GM21576 (cell line): ENCODE measurements around the gene DHRS2.
A peak's percentile ranks its signal among the peaks of the same experiment; 100 is the strongest.
"Not testable (repeated sequence)": the region's sequence is repeated elsewhere in the genome, so short reads cannot be mapped to it uniquely, and the experiment has no call there.

Source experiments
- ATAC-seq: cut with Tn5 transposase; IDR thresholded peaks from one replicate; pipeline ENCODE4 v1.9.1; 2021; ENCODE audit warnings: mild to moderate bottlenecking, moderate library complexity; ENCODE audit not compliant: unreplicated experiment

Gene DHRS2

GRCh38 chr14:23631702-23632460 is 4.3 kb upstream of the DHRS2 start:
- peak; percentile 58 for ATAC-seq

DNA sequence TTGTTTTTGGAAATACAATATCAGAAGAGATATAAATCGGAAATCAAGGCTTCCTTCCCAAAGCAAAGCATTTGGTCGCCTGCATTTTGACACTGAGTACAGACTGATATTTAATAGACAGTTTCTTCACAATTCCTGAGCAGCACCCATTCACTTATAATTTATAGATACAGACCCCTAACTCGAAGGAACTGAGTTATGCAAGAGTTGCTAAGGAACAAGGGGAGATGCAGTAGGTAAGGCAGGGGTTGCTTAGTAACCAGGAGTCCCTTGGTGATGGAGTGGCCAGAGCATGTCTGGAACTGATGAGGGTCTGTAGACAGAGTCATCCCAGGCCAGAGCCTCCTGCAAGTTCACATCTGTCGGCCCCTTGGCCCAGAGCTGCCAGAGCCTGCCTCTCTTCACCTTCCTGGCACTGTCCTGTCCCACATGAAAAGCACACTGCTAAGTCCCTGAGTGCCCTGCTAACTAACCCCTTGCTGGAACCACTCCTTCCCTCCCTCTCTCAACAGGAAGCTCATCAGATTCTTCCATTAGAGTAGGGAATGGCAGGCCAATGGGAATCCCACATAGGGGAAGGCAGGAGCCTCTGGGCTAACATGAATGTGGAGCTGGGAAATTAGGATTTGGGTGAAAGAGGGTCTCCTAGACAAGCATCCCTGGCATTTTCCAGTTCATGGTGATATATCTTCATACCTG is 3.6 kb upstream of the DHRS2 start:
- ATAC-seq: peak; percentile 11

- ATAC-seq: no peak
Measured at GRCh38 chr14:23633160-23633701, 2.9 kb upstream of the DHRS2 start.

DNA sequence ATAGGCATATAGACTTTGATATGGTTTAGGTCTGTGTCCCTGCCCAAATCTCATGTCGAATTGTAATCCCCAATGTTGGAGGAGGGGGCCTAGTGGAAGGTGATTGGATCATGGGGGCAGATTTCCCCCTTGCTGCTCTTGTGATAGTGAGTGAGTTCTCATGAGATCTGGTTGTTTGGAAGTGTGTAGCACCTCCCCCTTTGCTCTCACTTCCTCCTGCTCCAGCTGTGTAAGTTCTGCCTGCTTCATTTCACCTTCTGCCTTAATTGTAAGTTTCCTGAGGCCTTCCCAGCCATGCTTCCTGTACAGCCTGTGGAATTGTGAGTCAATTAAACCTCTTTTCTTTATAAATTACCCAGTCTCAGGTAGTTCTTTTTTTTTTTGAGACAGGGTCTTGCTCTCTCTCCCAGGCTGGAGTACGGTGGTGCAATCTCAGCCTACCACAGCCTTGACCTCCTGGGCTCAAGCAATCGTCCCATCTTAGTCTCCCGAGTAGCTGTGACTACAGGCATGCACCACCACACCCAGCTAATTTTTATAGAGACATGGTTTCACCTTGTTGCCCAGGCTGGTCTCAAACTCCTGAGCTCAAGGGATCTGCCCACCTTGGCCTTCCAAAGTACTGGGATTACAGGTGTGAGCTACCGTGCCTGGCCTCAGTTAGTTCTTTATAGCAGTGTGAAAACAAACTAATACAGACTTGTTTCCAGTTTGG is 1.3 kb upstream of the DHRS2 start:
- ATAC-seq: not testable (repeated sequence)

DNA sequence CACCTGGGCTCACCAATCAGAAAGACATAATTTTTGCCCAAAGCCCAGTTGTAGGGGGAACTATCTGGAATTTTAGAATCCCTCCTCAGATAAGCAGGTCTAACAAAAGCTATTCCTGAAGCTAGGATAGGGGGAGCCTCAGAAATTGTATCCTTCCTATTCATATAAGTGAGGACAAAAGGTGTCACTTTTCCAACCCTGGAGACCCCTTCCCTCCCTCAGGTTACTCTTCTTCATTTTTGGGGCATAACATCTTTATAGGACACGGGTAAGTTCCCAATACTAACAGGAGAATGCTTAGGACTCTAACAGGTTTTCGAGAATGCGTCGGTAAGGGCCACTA is 1.1 kb downstream of the DHRS2 start:
- ATAC-seq: not testable (repeated sequence)

- ATAC-seq: not testable (repeated sequence)
Measured at GRCh38 chr14:23637655-23638413, 1.7 kb downstream of the DHRS2 start.

- no peak for ATAC-seq
Measured at GRCh38 chr14:23638414-23639047, 2.4 kb downstream of the DHRS2 start.

GRCh38 chr14:23639048-23639890 is 3.1 kb downstream of the DHRS2 start:
- no peak for ATAC-seq

- ATAC-seq: no peak
Measured at GRCh38 chr14:23639891-23640523, 3.8 kb downstream of the DHRS2 start.

- no peak for ATAC-seq
Measured at GRCh38 chr14:23640524-23641141, 4.5 kb downstream of the DHRS2 start.

DNA sequence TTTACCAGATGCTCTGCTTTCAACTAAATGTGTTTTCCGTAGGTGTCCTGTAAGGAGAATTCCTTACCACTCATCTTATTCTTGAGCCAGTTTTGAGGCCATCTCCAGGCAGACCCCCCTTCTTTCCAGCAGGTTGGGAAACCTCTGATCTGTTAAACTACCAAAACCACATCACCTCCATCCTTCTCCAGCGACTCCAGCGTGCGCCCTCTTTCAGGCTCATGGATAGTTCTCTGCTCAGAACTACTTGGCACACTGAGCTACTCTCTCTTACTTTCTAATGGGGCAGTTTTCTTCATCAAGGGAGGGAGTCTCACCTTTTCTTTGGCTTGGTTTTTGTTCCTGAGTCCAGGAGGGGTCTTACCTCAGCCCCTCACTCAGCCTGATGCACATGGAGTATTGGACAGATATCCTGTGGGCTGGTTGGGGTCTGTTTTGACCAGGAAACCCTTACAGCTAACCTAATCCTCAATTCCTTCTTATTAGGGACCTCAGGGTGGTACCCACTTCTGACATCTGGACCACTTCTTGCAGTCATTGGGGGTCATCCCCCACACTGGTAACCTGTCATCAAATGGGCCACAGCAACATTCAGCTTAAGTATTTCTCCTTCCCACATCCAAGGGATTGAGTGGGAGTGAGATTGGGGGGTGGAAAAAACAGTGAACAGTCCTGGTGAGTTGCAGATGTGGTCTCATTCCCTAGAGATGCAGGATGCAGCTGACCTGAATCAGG is 5.2 kb downstream of the DHRS2 start:
- no peak for ATAC-seq

- no peak for ATAC-seq
Measured at GRCh38 chr14:23641915-23642588, 5.9 kb downstream of the DHRS2 start.

- ATAC-seq: no peak
Measured at GRCh38 chr14:23643533-23644194, 7.5 kb downstream of the DHRS2 start.

GRCh38 chr14:23644195-23644918 is 8.2 kb downstream of the DHRS2 start:
- no peak for ATAC-seq

GRCh38 chr14:23644919-23645336 is 8.8 kb downstream of the DHRS2 start:
- no peak for ATAC-seq

GRCh38 chr14:23645504-23645811 is 9.3 kb downstream of the DHRS2 start:
- no peak for ATAC-seq
